Daoy (cell line): ENCODE results near the gene MRPL12. TPM values are rescaled to one million over a fixed set of nuclear protein-coding genes. Genes with fewer than 3 reads are reported as not detected.
A peak's percentile ranks its signal among the peaks of the same experiment; 100 is the strongest.
"Not testable (repeated sequence)": the region's sequence is repeated elsewhere in the genome, so short reads cannot be mapped to it uniquely, and the experiment has no call there.

Source experiments
- DNase-seq: peaks from one replicate; pipeline ENCODE4 v3.0.0-alpha.2; 2015; ENCODE audit warnings: low read depth
- total RNA-seq: library from RNA; depleted of rRNA; stranded (reverse); fragments of >200 nt; shearing (Covaris generic); gene quantifications from 2 replicates; pipeline ENCODE4 v1.2.3, GENCODE V29; 2014; rRNA removed

The MRPL12 gene
- 19.3 and 19.9 TPM in 2 replicates for total RNA-seq

DNA sequence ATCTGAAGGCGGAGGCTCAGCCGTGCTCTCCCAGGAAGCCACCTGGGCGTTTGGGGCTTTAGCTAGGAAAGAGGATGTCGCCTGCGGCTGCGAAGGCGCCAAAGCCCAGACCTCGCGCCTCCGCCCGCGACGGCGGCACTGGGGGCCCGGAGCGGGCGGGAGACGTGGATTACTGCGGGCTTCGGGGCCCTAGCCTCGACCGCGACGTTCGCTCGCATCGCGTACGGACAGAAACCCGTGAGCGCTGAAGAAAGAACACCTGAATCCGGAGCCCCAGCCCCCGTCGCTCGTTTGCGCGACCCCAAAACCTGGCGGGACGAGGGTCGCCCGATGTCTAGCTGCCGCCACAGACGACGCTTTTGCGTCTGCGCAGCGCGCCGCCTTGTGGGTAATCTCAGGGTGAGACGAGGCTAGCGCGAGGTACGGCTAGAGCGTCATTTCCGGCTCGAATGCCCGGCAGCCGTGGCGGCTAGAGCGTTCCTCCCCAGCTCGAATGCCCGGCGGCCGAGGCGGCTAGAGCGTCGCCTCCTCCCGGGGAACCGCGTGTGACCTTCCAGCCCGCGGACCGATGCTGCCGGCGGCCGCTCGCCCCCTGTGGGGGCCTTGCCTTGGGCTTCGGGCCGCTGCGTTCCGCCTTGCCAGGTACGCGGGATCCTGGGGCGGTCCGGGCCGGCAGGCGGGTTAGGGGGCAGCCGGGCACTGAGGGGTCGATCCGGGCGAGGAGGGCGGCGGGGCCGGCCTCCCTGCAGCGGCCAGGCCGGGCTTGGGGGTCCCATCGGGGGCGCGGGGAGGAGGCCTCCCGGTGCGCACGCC, at the start of gene MRPL12:
MRPL12 (plus strand) TSS at position 434 of the 813 bp plus-strand sequence; CDS start at position 569, 135 bp downstream.
- peak; percentile 97 for DNase-seq

DNA sequence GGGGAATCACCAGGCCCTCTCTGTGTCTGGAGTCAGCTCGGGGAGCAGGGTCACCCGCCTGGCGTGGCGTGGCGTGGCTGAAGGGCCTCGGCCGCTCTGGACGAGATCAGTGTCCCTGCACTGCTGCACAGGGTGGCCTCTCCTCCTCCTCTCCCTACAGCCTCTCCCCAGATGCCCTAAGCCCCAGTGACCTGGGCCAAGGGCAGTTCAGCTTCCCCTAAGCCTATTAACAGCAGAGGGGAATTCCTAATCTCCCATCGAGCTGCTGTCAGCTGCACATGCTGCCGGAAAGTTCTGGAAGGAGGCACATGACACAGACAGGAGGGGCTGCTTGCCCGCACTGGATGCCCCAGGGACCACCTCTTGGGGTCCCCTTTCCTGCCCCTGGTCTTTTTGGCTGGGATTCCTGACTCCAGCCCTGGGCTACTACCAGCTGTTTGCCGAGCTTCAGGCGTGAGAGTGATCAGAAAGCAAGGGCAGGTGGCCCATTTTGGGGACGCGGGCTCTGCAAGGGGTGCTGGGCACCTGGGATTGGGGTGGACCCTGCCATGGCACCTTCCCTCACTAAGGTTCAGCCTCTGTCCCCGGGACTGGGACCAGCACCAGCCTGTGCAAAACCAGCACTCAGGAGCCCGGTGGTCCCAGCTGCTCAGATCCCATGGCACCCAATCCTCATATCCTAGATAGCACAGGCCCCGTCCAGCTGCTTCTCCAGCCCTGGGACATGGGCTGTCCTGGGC, 47.6 kb upstream of the MRPL12 start:
- no peak for DNase-seq

DNA sequence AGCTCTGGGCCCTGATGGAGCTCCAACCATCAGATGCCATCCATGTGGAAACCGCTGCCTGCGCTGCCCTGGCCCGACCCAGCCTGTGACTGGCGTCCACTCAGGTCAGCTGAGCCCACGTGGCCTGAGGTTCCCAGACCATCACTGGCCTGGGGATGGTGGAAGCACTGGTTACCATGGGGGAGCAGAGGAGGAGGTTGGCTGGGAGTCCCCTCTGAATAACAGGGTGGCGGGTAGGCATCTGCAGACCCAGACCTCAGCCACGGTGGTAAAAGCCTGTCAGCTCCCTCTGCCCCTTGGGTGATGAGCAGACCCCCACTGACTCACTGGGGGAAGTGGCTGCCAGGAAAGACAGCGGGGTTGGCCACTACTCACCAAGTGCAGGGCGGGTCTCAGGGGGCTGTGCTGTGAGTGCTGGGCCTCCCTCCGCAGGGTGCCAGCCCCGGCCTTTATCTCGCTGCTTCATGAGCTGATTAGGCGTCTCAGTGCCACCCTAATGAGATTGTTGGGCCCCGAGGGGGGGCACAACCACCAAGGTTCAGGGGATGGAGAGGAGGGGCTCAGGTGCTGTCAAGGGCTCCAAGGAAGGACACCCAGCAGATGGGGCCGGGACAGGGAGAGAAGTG, 46.9 kb upstream of the MRPL12 start, which contains the start of gene PDE6G:
PDE6G (minus strand) TSS at position 425 of the 626 bp plus-strand sequence. CDS start 3,237 bp downstream, outside the sequence.
- no peak for DNase-seq

DNA sequence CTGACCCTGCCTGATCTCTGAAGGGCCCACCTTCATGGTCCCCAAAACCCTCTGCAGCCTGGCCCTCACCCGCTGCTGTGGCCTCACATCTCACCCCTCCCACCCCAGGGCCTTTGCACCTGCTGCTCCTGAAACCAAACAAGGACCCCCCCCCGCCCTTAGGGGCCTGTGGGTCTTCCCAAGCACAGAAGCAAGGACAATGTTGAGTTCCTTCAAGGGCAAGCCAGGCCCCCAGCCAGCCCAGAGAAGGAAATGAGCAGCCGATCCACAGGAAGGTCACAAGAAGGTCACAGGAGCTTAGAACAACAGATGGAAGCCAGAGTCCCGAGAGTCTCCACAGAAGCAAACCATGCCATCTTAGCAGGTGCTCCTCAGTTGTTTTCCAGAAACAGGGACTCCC, 46.3 kb upstream of the MRPL12 start:
- DNase-seq = no peak

DNA sequence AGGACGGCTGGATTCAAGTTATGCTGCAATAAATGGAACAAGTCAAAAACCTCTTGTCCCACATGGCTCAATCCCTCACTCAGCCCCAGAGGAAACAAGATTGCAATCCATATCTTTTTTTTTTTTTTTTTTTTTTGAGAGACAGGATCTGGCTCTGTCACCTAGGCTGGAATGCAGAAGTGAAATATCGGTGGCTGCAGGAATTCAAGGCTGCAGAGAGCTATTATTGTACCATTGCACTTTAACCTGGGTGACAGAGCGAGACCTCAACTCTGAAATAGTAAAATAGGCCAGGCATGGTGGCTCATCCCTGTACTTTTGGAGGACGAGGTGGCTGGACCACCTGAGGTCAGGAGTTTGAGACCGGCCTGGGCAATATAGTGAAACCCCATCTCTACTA, 44.1 kb upstream of the MRPL12 start:
- no peak for DNase-seq

DNA sequence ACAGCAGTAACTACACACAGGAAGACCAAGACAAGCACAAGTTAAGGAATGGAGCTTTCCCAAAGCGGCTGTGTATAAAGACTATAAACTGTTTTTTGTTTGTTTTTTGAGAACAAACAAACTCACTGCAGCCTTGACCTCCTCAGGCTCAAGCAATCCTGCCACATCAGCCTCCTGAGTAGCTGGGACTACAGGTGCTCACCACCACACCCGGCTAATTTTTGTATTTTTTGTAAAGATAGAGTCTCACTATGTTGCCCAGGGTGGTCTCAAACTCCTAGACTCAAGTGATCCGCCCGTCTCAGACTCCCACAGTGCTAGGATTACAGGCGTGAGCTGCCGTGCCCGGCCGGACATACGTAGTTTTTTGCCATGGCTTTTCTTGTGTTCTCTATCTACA, 42.7 kb upstream of the MRPL12 start:
- DNase-seq = no peak

DNA sequence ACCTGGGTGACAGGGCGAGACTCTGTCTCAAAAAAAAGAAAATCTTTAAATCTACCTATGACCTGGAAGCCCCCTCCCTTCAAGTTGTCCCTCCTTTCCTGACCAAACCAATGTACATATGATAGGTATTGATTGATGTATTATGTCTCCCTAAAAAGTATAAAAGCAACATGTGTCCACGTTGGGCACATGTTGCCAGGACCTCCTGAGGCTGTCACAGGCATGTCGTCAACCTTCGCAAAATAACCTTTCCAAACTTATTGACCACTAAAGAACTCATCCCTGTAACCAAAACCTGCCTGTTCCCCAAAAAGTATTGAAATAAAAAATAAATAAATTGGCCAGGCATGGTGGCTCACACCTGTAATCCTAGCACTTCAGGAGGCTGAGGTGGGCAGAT, 41.2 kb upstream of the MRPL12 start:
- DNase-seq = no peak

DNA sequence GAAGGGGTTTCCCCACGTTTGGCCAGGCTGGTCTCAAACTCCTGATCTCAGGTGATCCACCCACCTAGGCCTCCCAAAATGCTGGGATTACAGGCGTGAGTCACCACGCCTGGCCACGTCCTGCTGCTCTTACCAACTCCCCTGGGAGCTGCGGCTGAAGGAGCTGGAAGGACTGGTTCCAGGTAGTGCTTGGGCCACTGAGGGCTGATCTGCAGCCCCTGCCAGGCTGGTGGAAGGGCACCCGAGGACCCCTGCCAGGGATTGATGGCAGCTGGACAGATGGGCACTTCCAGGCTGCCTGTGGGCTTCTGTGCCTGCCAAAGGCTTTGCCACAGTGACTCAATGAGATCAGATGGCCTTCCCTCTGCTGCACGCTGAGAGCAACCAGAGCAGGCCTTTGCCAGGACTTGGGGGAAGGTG, 39.1 kb upstream of the MRPL12 start:
- DNase-seq = peak; percentile 46

DNA sequence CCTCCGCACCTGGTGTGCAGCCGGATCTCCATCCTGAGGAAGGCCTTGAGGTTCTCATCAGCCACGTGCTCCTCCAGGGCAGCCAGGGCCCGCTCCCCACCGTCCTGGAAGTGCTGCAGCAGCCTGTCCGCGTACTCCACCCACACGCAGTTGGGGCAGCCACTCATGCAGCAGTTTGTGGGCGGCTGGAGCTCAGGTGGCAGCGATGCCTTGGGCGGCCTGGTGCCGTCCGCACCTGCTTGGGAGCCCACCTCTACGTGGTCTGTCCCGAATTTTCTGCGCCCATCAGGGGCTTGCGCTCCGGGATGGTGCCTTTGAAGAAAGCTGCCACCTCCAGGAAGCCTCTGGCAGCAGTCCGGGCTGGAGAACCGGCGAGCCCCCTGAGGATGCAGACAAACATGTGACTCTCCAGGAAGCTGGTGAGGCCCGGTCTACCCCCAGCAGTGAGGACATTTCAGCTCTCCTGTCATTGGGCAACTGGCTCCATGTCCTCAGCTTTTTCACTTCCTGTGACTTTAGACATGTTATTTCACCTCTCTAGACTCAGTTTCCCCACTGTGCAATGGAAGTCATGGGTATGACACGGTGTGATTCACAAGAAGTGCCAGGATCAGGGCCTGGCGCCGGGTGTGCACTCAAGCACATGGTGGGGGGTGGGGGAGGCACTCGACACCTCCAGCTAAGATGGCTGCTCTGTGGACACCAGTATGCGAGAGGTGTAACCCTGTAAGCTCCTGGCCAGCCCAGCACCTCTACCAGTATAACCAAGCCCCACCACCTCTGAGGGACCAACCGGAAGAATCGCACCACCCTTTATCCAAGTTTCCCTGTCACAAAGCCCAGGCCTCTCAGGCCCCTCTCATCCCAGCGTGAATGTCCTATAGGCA, 37.7 kb upstream of the MRPL12 start:
- DNase-seq = peak; percentile 52

DNA sequence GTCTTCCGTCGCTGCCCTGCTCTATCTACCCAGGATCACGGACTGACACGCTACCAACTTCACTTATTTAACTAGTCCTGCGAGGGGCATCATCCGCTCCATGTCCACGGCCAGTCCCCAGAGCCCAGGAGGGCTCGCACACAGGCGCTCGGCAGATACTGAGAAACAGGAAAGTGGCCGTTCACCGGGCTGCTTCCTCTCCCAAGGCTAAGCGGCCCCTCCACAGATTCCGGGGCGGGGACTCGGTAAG, 37.1 kb upstream of the MRPL12 start:
- no peak for DNase-seq

DNA sequence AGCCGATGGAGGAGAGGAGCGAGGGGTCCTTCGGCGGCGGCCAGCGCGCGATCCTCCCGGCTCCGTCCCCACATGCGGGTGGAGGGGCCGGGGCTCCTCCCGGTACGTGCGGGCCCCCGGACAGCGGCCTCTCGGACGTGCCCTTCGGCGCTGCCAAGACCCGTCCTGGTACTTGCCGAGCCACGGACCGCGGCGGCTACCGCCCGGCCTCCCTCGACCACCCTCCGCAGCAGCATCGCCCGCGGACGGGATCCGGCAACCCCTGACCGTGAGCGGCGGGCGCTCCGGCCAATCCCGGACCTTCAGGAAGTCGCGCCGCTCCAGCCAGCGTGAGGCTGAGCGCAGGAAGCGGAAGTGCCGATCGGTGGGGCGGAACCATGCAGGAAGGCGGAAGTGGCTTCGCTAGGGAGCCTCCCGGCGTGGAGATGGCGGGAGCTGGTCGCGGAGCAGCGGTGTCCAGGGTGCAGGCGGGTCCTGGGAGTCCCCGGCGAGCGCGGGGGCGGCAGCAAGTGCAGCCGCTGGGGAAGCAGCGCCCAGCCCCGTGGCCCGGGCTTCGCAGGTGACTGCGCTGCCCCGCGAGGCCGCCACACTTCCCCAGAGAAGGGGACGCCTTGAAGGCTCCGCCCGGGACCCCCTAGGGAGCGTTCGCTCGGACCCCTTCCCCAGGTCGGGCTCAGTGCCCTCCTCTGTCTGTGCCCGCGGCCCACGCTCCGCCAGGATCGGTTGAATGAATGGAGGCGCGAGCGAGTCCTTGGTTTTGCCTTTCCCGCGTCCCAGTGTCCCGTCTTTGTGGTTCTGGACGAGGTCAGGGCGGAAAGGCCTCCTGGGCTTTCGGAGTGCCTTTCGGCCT, 36.6 kb upstream of the MRPL12 start, which contains the start of the genes CCDC137 and OXLD1:
CCDC137 (plus strand) TSS at position 396 of the 850 bp plus-strand sequence; CDS start at position 426, 30 bp downstream.
OXLD1 (minus strand) TSS at position 264 of the 850 bp plus-strand sequence; CDS start at position 236, 28 bp downstream.
- peak; percentile 99 for DNase-seq

DNA sequence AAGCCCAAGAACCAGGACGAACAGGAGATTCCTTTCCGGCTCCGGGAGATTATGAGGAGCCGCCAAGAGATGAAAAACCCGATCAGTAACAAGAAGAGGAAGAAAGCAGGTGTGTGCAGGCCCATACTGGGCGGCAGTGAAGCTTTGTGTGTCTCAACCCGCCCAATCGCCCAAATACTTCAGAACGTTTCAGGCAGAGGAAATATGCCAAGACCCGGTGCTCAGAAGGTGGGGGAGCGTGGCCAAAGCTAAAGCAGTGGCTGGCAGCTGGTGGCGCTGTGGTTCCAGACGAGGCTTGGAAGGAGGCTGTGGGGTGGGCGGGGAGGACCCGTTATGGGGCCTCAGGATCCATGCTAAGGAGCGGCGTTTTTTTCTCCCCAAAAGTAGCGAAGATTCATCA, 35.4 kb upstream of the MRPL12 start:
- peak; percentile 32 for DNase-seq

DNA sequence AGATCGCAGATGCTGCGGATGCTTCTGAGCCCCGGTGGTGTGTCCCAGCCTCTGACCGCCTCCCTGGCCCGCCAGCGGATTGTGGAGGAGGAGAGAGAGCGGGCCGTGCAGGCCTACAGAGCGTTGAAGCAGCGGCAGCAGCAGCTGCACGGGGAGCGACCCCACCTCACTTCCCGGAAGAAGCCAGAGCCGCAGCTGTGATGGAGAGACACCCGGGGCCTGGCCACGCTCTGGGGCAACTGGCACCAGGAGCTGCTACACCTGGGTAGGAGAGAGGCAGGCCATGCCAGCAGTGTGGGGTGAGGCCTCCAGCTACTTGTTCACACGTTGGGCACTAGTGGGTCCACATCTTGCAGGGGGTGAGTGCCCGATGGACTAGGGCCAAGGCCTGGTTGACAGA, 30.7 kb upstream of the MRPL12 start:
- DNase-seq = no peak

DNA sequence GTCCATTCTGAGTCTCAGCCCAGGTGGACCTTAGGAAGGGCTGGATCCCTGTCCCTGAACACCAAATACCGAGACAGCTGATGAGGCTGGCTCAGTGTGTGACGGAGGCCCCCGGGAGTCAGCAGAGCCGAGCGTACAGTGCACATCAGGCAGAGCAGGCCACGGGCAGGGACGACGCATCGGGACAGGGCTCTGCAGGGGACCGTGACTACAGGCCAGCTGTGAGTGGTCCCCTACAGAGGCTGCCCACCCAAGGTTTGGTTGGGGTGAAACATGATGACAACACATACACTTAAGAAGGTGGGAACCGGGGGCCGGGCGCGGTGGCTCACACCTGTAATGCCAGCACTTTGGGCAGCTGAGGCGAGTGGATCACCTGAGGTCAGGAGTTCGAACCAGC, 30.2 kb upstream of the MRPL12 start:
- DNase-seq = no peak

DNA sequence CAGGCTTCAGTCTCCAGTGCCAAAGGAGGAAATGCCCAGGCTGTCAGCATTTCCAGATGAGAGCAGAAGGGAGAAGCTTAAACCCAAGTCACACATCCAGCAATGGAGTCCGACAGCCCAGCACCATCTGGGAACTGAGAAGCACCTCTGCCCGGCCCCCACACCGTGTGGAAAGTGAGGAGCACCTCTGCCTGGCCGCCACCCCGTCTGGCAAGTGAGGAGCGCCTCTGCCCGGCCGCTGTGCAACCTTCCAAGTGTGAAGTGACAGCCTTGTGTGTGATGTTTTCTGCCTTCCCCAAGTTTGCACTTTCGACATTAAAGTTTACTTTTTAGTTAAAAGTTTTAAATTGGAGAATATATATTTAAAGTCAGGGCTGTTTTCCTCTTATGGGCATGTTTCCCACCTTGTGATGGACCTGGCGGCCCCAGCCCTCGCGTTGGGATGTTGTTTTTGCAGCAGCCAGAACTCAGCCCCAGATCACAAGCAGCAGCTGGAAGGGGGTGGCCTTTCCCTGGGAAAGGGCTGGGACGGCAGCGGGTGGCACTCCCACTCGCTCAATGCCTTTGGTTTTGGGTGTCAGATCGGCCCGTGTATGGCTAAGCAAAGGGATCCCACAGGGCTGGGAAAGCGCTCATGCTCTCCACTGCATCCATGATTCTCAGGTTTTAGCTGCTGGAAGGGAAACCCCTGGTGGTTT, 29.5 kb upstream of the MRPL12 start:
- no peak for DNase-seq

DNA sequence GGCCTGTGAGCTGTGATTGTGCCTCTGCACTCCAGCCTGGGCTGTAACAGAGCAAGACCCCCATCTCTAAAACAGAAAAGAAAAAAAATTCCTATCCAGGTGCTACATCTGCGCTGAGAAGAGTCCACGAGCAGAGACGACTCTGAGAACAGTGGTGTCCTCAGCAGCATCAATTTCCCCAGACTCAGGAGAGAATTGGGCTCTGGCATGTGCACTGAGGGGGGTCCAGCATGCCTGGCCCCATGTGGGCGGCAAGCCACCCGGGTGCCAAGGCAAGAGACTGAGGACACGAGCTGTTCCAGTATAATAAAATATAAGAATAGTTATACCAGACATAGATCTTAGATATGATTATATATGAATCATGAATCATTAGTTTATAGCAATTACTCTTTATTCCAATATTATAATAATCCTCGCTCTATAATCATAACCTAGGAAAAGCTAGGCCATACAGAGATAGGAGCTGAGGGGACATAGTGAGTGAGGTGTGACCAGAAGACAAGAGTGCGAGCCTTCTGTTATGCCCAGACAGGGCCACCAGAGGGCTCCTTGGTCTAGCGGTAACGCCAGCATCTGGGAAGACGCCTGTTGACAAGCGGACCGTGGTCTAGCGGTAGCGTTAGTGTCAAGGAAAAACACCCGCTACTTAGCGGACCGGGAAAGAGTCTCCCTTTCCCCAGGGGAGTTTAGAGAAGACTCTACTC, 27.5 kb upstream of the MRPL12 start:
- not testable (repeated sequence) for DNase-seq

DNA sequence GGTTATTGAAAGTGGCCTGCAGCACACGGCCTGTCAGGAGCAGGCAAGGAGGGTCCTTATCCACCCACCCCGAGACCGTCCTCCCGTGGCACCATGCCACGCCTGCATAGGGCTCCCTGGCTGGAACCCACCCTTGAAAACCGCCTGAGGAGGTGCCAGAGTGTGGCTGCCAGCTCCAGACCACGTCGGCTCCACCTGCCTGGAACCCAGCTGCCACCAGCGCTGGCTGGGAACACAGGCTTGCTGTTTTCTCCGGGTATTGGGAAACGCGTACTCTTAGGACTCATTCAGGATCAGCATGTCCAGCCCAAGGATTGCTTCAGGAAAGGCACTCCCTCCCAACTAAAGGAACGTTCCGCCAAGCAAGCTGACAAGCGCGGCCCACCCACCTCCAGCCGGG, 26.3 kb upstream of the MRPL12 start:
- DNase-seq = no peak

DNA sequence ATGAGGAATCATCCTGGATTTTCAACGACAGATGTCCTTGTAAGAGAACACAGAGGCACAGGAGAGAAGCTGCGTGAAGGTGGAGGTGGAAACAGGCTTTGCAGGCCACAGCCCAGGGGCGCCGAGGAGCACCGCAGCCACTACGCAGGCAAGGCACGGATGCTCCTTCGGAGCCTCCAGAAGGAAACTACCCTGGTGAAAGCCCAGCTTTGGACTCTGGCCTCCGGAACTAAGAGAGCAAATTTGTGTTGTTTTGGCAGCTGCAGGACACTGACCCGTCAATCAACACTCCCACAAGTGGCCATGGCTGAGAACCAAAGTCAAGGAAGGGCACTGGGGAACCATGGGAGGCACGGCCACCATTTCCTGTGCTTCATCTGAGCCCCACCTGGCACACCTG, 23.0 kb upstream of the MRPL12 start:
- DNase-seq = no peak

DNA sequence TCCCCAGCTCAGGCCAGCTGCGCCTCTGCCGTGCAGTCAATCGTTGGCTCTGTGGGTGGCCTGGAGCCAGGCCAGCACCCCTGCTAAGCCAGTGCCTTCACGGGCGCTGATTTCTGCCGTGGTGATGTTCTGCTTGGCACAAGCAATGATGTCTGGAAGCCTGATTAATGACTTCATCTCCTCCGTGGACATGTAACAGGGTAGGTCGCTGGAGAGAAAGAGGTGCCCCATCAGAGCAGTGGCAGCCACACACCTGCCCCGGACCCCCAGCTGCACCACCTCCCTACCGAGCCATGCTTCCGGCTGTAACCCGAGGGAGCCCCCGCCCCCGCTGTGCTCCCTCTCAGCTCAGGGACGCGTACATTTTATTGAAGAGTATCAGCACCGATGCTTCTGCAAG, 21.5 kb upstream of the MRPL12 start:
- DNase-seq = no peak
